Loucy (cell line): ENCODE data around the gene CRABP1.

Experiments
- CTCF ChIP-seq: fragments of 200-600 bp; sonication (generic); conservative IDR thresholded peaks from 2 replicates; pipeline ENCODE4 v1.5.1; 2014; ENCODE audit warnings: mild to moderate bottlenecking, antibody characterized with exemption, low read length
- EZH2phosphoT487 ChIP-seq: fragments of 200-600 bp; IDR thresholded peaks from 2 replicates; pipeline ENCODE4 v1.6.1; 2018; ENCODE audit warnings: antibody characterized with exemption, mild to moderate bottlenecking, moderate library complexity, borderline replicate concordance

- TF ChIP-seq EZH2phosphoT487 (no peak), CTCF (no peak)
These were observed 4.2 kb upstream of the CRABP1 start for GRCh38 chr15:78335985-78336384.
